NCI-H187 (cell line): ENCODE results near the gene DDX24.

ENCODE experiments used
- DNase-seq, 2 experiments: peaks; one replicate each; lab custom pipeline; 2025; lab: John Stamatoyannopoulos, UW

Gene DDX24

GRCh38 chr14:94080621-94081385 is at the start of gene DDX24, which contains the start of gene IFI27L1:
TSS of gene DDX24 (minus strand) at chr14:94081202. CDS start at chr14:94079742, 1,460 bp downstream.
TSS of gene IFI27L1 (plus strand) at chr14:94081310. CDS start at chr14:94096938, 15,628 bp downstream.
- peak; percentile 81 to 96 for DNase-seq

- DNase-seq = no peak
These were observed 48.9 kb upstream of the DDX24 start for GRCh38 chr14:94129758-94130414.

GRCh38 chr14:94129111-94129757 is 48.2 kb upstream of the DDX24 start, which contains the start of gene IFI27L2:
TSS of gene IFI27L2 (minus strand) at chr14:94129604. CDS start at chr14:94129564, 40 bp downstream.
- DNase-seq = peak; percentile 13 to 27

DNA sequence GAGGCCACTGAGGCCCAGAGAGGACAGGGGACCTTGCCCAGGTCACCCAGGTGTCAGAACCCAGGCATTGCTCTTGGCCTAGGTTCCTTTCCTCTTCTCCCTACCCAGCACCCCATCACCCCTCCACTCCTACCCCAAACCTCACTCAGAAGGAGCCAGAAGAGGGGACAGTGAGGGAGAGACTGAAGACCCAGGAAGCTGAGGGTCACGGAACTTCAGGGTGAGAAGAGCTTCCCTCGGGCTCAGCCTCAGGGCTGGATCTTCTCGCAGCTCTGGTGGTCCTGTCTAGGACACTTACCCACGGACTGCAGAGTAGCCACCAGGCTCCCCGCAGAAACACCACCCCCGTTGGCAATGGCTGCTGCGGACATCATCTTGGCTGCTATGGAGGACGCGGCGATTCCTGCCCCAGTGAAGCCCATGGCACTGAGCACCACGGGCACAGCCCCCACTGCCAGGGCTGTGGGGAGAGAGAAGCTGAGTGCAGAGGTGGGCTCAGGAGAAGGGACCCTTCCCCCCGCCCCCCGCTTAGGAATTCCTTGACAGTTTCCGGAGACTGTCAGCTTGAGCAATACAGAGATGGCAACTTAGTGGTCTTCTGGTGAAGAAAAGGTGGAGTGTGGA is 47.3 kb upstream of the DDX24 start:
- DNase-seq = no peak

- DNase-seq = no peak
These were observed 46.3 kb upstream of the DDX24 start for GRCh38 chr14:94127330-94127729.

- DNase-seq = no peak
These were observed 45.8 kb upstream of the DDX24 start for GRCh38 chr14:94126800-94127199.

DNA sequence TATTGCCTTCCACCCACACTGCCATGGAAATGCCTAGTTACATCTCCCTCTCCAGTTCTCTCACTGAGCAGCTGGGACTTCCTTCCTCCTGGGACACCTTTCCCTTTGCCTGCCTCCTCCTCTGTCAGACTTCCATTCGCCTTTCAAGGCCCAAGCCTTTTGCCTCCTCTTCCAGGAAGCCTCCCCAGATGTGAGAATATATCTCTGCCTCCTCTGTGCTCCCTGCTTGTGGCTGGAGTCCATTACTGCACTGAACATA is 45.3 kb upstream of the DDX24 start:
- no peak for DNase-seq

GRCh38 chr14:94125659-94126418 is 44.8 kb upstream of the DDX24 start:
- DNase-seq = no peak

GRCh38 chr14:94124582-94125377 is 43.8 kb upstream of the DDX24 start:
- no peak for DNase-seq

GRCh38 chr14:94123868-94124267 is 42.9 kb upstream of the DDX24 start:
- DNase-seq = no peak

GRCh38 chr14:94123296-94123695 is 42.3 kb upstream of the DDX24 start:
- no peak for DNase-seq

GRCh38 chr14:94122438-94122837 is 41.4 kb upstream of the DDX24 start:
- DNase-seq = no peak

DNA sequence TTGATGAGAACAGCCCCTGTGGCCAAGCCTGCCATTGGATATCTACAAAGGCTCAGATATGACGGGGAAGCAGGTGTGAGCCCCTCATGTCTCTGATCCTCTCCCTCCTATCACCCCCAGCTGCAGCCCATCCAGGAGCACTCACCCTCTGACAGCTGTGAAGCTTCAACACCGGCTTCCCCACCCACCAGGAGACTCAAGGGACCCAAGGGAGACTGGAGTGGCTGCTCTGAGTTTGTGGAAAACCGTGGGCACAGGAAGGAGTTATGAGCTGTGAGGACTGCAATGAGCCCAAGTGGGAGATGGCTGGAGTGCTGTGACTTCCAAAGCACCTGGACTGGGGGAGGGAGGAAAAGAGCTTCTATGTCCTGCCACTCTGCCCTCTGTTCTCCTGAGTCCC is 40.5 kb upstream of the DDX24 start:
- DNase-seq = no peak

DNA sequence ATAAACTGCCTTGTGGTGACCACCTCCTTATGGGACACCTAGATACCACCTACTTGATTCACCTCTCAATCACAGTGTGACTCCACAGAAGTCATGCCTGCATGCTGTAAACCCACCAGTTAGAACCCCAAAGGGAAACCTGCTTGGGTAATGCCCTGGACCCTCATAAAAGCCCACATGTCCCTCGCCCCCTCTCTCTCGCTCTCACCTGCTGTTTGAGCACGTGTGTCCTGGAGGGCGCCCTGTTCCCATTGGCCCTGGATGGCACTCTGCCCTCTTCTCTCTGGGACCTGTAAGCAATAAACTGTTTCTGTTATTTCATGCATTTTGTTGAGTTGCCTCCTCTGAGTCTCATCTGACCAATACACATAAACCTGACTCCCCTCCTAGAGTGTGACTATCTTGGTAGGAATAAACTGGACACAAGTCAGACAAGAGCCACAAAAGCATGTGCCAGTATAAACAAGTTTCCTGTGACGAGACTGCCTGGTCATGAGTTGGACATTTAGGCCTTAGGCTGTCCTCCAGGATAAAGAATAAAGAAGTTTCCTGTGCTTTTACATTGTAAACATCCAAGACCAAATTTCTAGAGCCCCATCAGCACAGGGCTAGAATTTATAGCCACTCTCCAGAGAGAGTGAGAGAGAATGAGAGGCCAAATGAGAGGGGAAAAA is 39.8 kb upstream of the DDX24 start:
- DNase-seq = no peak

- no peak for DNase-seq
These were observed 38.1 kb upstream of the DDX24 start for GRCh38 chr14:94119071-94119470.

GRCh38 chr14:94117856-94118255 is 36.9 kb upstream of the DDX24 start:
- no peak for DNase-seq

GRCh38 chr14:94116701-94117100 is 35.7 kb upstream of the DDX24 start:
- no peak for DNase-seq

GRCh38 chr14:94115631-94116030 is 34.6 kb upstream of the DDX24 start:
- no peak for DNase-seq

GRCh38 chr14:94115058-94115591 is 34.1 kb upstream of the DDX24 start:
- DNase-seq = no peak

DNA sequence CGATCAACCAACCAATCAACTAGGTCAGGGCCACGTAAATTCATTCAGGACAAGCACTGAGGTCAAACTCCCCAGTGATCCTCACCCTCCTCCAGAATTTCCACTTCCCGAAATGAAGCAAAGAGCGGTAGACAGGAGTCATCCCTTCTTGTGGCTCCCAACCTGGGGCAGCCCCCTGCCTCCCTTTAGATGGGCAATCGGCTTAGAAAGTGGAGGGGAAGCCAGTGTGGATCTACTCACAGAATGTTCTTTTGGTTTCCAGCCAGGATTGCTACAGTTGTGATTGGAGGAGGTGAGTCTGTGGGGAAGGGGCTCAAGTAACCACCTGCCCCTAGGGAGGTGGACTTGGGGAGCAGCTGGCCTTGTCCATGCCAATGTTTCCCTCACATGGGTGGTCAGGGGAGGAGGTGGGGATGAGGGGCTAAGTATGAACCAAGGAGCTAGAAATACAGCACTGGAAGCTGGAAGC is 33.6 kb upstream of the DDX24 start:
- no peak for DNase-seq
